ENCODE data around the gene ESF1.

- no peak for TF ChIP-seq MAX (IDR thresholded peaks at IDR 0.05)
- no peak for TF ChIP-seq CTCF (IDR thresholded peaks at IDR 0.05; ENCODE audit: low read depth, low read length, missing input control)
- TF ChIP-seq REST (IDR thresholded peaks at IDR 0.05) = no peak
- TF ChIP-seq TAF1 (conservative IDR thresholded peaks at IDR 0.05) = no peak
- TF ChIP-seq SP1 (IDR thresholded peaks at IDR 0.05) = no peak
- TF ChIP-seq EGR1 (IDR thresholded peaks at IDR 0.05; ENCODE audit: low read depth in 2 of 2) = no peak
- TF ChIP-seq GABPA (IDR thresholded peaks at IDR 0.05 in 1 of 2, conservative IDR thresholded peaks at IDR 0.05 in 1 of 2) = no peak
- TF ChIP-seq HNF4G (IDR thresholded peaks at IDR 0.05) = no peak
- TF ChIP-seq JUND (IDR thresholded peaks at IDR 0.05) = no peak
- no peak for TF ChIP-seq FOXA2 (IDR thresholded peaks at IDR 0.05)
Measured at GRCh38 chr20:13678944-13679343, 105.8 kb downstream of the ESF1 start.

All from liver (tissue), 3 donors.